Mucosa of descending colon (tissue), 3 donors: Measurements from ENCODE around the gene PLA2G2E. TPM values are rescaled to one million over a fixed set of nuclear protein-coding genes. Genes with fewer than 3 reads are reported as not detected.

Source experiments
- ATAC-seq: fragments of 200-7000 bp; cut with Tn5 transposase; one replicate; pipeline ENCODE4 v1.9.1; 2020; ENCODE audit warnings: mild to moderate bottlenecking, moderate library complexity
- DNase-seq, 3 donors: peaks; one replicate each; pipeline ENCODE4 v3.0.0-alpha.2; 2020
- H3K36me3 ChIP-seq: fragments of 200-600 bp; one replicate; pipeline ENCODE4 v1.8.0; 2021; ENCODE audit warnings: low read depth, mild to moderate bottlenecking
- H3K4me1 ChIP-seq: fragments of 200-600 bp; one replicate; pipeline ENCODE4 v1.8.0; 2021; ENCODE audit warnings: low read depth, mild to moderate bottlenecking
- H3K4me3 ChIP-seq: fragments of 200-600 bp; one replicate; pipeline ENCODE4 v1.8.0; 2021; ENCODE audit warnings: mild to moderate bottlenecking
- H3K9me3 ChIP-seq: fragments of 200-600 bp; one replicate; pipeline ENCODE4 v1.8.0; 2021; ENCODE audit warnings: mild to moderate bottlenecking
- intact Hi-C, 2 donors: fragments of 100-400 bp; cut with DNase I in 1 of 2; cut with micrococcal nuclease in 1 of 2; formaldehyde crosslinking; loops; one replicate each; pipeline versions ENCODE4 v1.11.0 to v1.11.1; 2022; cut with DNase I, micrococcal nuclease
- total RNA-seq, 3 donors: library from RNA; stranded (reverse); fragmentation: NEBNext Ultra II Directional in 2 of 3; extraction: Animal tissue kit (Norgen Biotek cat#: 25700) in 2 of 3; gene quantifications; one replicate each; pipeline versions ENCODE4 v1.2.1 to v1.2.4, GENCODE V29; 2021 to 2023
- TF ChIP-seq, protein P1 (sequence below): fragments of 200-600 bp; IDR thresholded peaks from one replicate; pipeline ENCODE4 v1.8.0; 2022; ENCODE audit warnings: antibody characterized with exemption, mild to moderate bottlenecking
- donor health status: DM: no; HTN: no; CAD: no; lungs with moderate emphysema.
- donor health status: DM: no; HTN: no; CAD: no.
- donor health status: DM: no; HTN: yes; CAD: no.

The PLA2G2E gene
- total RNA-seq, 3 donors from 2014 or later: not detected

GRCh38 chr1:19926296-19927129 is 3.1 kb upstream of the PLA2G2E start:
- no peaks in the 10 kb centered on the region for H3K36me3 ChIP-seq
- peaks cover 7% of the 10 kb centered on the region for H3K9me3 ChIP-seq
- ATAC-seq (no peak), DNase-seq (no peak)
- no peaks in the 10 kb centered on the region for H3K4me1 ChIP-seq
- no peak overlapping the region for H3K4me3 ChIP-seq
- TF ChIP-seq, protein P1, sequence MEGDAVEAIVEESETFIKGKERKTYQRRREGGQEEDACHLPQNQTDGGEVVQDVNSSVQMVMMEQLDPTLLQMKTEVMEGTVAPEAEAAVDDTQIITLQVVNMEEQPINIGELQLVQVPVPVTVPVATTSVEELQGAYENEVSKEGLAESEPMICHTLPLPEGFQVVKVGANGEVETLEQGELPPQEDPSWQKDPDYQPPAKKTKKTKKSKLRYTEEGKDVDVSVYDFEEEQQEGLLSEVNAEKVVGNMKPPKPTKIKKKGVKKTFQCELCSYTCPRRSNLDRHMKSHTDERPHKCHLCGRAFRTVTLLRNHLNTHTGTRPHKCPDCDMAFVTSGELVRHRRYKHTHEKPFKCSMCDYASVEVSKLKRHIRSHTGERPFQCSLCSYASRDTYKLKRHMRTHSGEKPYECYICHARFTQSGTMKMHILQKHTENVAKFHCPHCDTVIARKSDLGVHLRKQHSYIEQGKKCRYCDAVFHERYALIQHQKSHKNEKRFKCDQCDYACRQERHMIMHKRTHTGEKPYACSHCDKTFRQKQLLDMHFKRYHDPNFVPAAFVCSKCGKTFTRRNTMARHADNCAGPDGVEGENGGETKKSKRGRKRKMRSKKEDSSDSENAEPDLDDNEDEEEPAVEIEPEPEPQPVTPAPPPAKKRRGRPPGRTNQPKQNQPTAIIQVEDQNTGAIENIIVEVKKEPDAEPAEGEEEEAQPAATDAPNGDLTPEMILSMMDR: no peak
- intact Hi-C loops: no loop called here

DNA sequence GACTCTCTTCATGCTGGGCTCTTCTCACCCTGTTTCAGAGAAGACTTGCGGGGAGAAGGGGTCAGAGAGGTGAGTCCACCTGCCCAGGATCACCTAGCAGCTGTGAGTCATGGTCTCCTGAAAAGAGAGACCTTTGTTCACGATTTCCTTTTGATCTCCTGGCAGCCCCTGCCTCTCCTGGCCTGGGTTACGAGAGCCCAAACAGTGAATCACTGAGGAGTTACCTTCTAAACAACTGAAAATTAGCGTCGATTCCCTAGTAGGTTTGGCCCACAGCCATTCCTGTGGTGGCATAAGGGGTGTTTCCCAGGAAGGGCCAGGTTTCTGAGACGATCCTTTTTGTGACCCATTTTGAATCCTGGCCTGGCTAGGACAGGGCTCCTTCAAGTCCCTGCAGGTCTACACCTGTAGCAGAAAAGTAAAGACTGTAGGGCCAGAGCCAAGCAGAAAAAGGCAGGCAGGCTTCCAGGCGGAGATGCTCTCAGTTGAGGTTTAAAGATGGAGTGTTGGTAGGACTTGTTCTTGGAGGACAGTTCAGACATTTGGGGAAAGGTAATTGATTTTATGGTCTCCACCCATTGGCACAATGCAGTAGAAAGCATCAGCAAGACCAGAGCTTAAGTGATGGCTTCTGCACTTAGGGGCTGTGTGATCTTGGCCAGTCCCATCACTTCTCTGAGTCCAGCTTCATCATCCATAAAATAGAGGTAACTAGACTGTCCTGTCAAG is 2.1 kb upstream of the PLA2G2E start:
- DNase-seq (no peak), ATAC-seq (peak; percentile 22)
- Histone ChIP-seq H3K9me3 (no peaks in the 10 kb centered on the region), H3K36me3 (no peaks in the 10 kb centered on the region), H3K4me3 (no peak overlapping the region), H3K4me1 (no peaks in the 10 kb centered on the region)
- intact Hi-C loops: no loop called here
- TF ChIP-seq, protein P1: no peak

DNA sequence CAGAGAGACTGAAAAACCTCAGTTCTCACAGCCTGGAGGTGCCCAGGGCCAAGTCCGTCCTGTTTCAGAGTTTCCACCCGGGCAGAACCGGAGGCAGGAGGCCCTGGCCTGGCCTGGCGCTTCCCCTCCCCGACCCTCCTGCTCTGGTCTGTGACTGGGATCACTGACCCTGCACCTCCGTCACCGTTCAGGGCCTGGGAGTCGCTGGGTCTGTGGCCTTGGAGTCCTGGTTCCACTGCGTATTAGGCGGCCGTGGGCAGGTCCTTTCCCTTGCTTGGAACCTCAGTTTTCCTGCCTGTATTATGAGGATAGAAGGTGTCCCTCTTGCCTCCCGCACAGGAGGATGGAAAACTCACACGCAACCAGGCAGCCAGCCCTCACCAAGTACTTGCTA is 533 bp upstream of the PLA2G2E start:
- TF ChIP-seq, protein P1: no peak
- no peaks in the 10 kb centered on the region for H3K4me1 ChIP-seq
- no peaks in the 10 kb centered on the region for H3K36me3 ChIP-seq
- intact Hi-C loops: no loop called here
- no peak for ATAC-seq
- DNase-seq: no peak
- no peak overlapping the region for H3K4me3 ChIP-seq
- H3K9me3 ChIP-seq: no peaks in the 10 kb centered on the region

- H3K4me1 ChIP-seq: no peaks in the 10 kb centered on the region
- H3K36me3 ChIP-seq: no peaks in the 10 kb centered on the region
- H3K9me3 ChIP-seq: no peaks in the 10 kb centered on the region
- DNase-seq (no peak), ATAC-seq (no peak)
- intact Hi-C loops: no loop called here
- TF ChIP-seq, protein P1: no peak
- no peak overlapping the region for H3K4me3 ChIP-seq
Observed at GRCh38 chr1:19922015-19922688, 1.3 kb downstream of the PLA2G2E start.

- Histone ChIP-seq H3K4me1 (no peaks in the 10 kb centered on the region), H3K4me3 (no peak overlapping the region), H3K9me3 (no peaks in the 10 kb centered on the region), H3K36me3 (no peaks in the 10 kb centered on the region)
- TF ChIP-seq, protein P1: no peak
- peak; percentile 93 for ATAC-seq
- intact Hi-C loops: no loop called here
- peak; percentile 63 to 79 (median 68) for DNase-seq
Observed at GRCh38 chr1:19921310-19921709, 2.1 kb downstream of the PLA2G2E start.
